GM12878 (cell line): ENCODE results near the gene MRPL50. TPM values are rescaled to one million over a fixed set of nuclear protein-coding genes. Genes with fewer than 3 reads are reported as not detected.

Experiments
- ATAC-seq: fragments of 200-7000 bp; cut with Tn5 transposase; 3 replicates; pipeline ENCODE4 v1.9.1; 2020; ENCODE audit warnings: mild to moderate bottlenecking, moderate library complexity
- BruUV-seq: library from RNA; stranded (reverse); fragments of 400-500 nt; replicated peaks from 2 replicates; lab custom pipeline; 2021; lab: Mats Ljungman, UMichigan
- CTCF ChIA-PET: fragments of 300-600 bp; sonication (Branson Sonifier 250); formaldehyde crosslinking; extraction: SDS; loops from one replicate; lab custom pipeline; 2021; ENCODE audit warnings: inconsistent platforms; lab: Yijun Ruan, JAX
- POLR2A ChIA-PET: fragments of 350-600 bp; formaldehyde crosslinking; extraction: SDS; loops from one replicate; lab custom pipeline; 2021; ENCODE audit warnings: inconsistent platforms; lab: Charles Lee
- RAD21 ChIA-PET: fragments of 300-600 bp; sonication (Branson Sonifier 250); formaldehyde crosslinking; loops from one replicate; lab custom pipeline; 2023; ENCODE audit warnings: antibody characterized with exemption; ENCODE audit not compliant: unreplicated experiment; lab: Charles Lee
- SMC1A ChIA-PET: fragments of 300-600 bp; sonication (Branson Sonifier 250); formaldehyde crosslinking; loops from one replicate; lab custom pipeline; 2023; ENCODE audit not compliant: unreplicated experiment, uncharacterized antibody; lab: Charles Lee
- DNase-seq: peaks from one replicate; pipeline ENCODE4 v3.0.0-alpha.2; 2011; ENCODE audit warnings: low read depth, low spot score
- FAIRE-seq: peaks from 3 replicates; lab custom pipeline; 2011; peaks lifted over from hg19 to GRCh38; lab: Jason Lieb, UNC
- H2AFZ ChIP-seq: 2 replicates; pipeline ENCODE4 v1.6.0; 2011; ENCODE audit warnings: low read depth, low read length, control low read depth; ENCODE audit not compliant: control insufficient read depth
- H3K27ac ChIP-seq: 2 replicates; pipeline ENCODE4 v1.5.1; 2011; ENCODE audit warnings: control low read depth; ENCODE audit not compliant: control insufficient read depth, insufficient read depth
- H3K27me3 ChIP-seq, 2 experiments: replicated peaks in 1 of 2; 2 replicates each; pipeline versions ENCODE4 v1.6.0 to v1.6.1; 2011; ENCODE audit warnings: low read length in 1 of 2; ENCODE audit not compliant: control insufficient read depth in 2 of 2, insufficient read depth in 2 of 2
- H3K36me3 ChIP-seq, 2 experiments: 2 replicates each; pipeline ENCODE4 v1.5.1; 2011; ENCODE audit warnings: low read length in 1 of 2; ENCODE audit not compliant: control insufficient read depth in 2 of 2, insufficient read depth in 2 of 2
- H3K4me1 ChIP-seq: 2 replicates; pipeline ENCODE4 v1.6.1; 2011; ENCODE audit warnings: mild to moderate bottlenecking, low read length, moderate library complexity, mixed read lengths; ENCODE audit not compliant: control insufficient read depth, insufficient read depth
- H3K4me2 ChIP-seq: 2 replicates; pipeline ENCODE4 v1.6.0; 2011; ENCODE audit warnings: control low read depth; ENCODE audit not compliant: control insufficient read depth, insufficient read depth
- H3K4me3 ChIP-seq: fragments of 200-600 bp; sonication (generic); 2 replicates; pipeline ENCODE4 v1.5.1; 2016
- H3K79me2 ChIP-seq: 2 replicates; pipeline ENCODE4 v1.6.0; 2011; ENCODE audit warnings: low read length; ENCODE audit not compliant: control insufficient read depth, insufficient read depth
- H3K9ac ChIP-seq: 2 replicates; pipeline ENCODE4 v1.8.0; 2011; ENCODE audit warnings: low read length, control low read depth, mixed read lengths; ENCODE audit not compliant: control insufficient read depth, insufficient read depth
- H3K9me3 ChIP-seq: replicated peaks from 3 replicates; pipeline ENCODE4 v1.5.1; 2011; ENCODE audit warnings: mild to moderate bottlenecking, low read length; ENCODE audit not compliant: control insufficient read depth, insufficient read depth
- H4K20me1 ChIP-seq: 2 replicates; pipeline ENCODE4 v1.6.0; 2011; ENCODE audit not compliant: control insufficient read depth, insufficient read depth
- NR2C1 ChIP-seq: fragments of 450-650 bp; IDR thresholded peaks from 2 replicates; pipeline ENCODE4 v1.6.1; 2017; ENCODE audit warnings: antibody characterized with exemption, mild to moderate bottlenecking, moderate library complexity
- NR2F1 ChIP-seq: fragments of 450-650 bp; conservative IDR thresholded peaks from 2 replicates; pipeline ENCODE4 v1.6.1; 2017; ENCODE audit warnings: mild to moderate bottlenecking
- PML ChIP-seq: IDR thresholded peaks from 2 replicates; pipeline ENCODE4 v1.6.1; 2012; ENCODE audit warnings: low read length, inconsistent platforms
- TBL1XR1 ChIP-seq: IDR thresholded peaks from 2 replicates; pipeline ENCODE4 v1.6.1; 2012; ENCODE audit warnings: low read depth, low read length, improper control_type of control experiment
- YY1 ChIP-seq: IDR thresholded peaks from 2 replicates; pipeline ENCODE4 v1.6.1; 2011; ENCODE audit warnings: low read depth, mild to moderate bottlenecking, low read length
- WGBS: methylation state at CpG from one replicate; pipeline ENCODE4 v1.1.6; 2016; ENCODE audit warnings: low lambda C conversion rate; ENCODE audit not compliant: insufficient replicate concordance, insufficient coverage; ENCODE audit errors: missing lambda C conversion rate; 5-methylcytosine and 5-hydroxymethylcytosine counted together
- in situ Hi-C: fragments of 300-500 bp; cut with MboI; formaldehyde crosslinking; loops from 9 replicates; pipeline ENCODE4 v1.14.3; 2018; ENCODE audit warnings: mixed read lengths
- intact Hi-C: fragments of 100-400 bp; cut with micrococcal nuclease; formaldehyde crosslinking; loops from one replicate; pipeline ENCODE4 v1.14.2; 2022; ENCODE audit not compliant: unreplicated experiment
- polyA plus RNA-seq, 11 experiments: library from polyadenylated mRNA; depleted of rRNA in 4 of 11; unstranded in 6 of 11; stranded (reverse) in 5 of 11; fragments of >200 nt; fragmentation: Nextera tagmentation in 4 of 11; fragmentation: Illumina TruSeq in 1 of 11; extraction: Ambion mirVana in 4 of 11; extraction: Trizol in 1 of 11; gene quantifications; 1 replicate in 1 of 11; 2 replicates in 10 of 11; pipeline versions ENCODE4 v1.2.1 to v1.2.3, GENCODE V29; 2011 to 2016; ENCODE audit warnings: inconsistent platforms in 2 of 11, missing spikeins in 2 of 11, low read depth in 1 of 11
- total RNA-seq, 4 experiments: library from RNA; depleted of rRNA in 3 of 4; stranded (reverse); fragments of >200 nt in 3 of 4; fragmentation: Illumina TruSeq in 1 of 4; extraction: Trizol in 1 of 4; gene quantifications; 2 replicates each; pipeline versions ENCODE4 v1.2.1 to v1.2.3, GENCODE V29; 2013 to 2021
- TF ChIP-seq, protein P1 (sequence below): fragments of 450-650 bp; IDR thresholded peaks from 2 replicates; pipeline ENCODE4 v1.6.1; 2016; ENCODE audit warnings: mild to moderate bottlenecking, moderate library complexity, borderline replicate concordance

MRPL50 gene
- total and polyA plus RNA-seq, 10 of the 15 experiments (the other 5 are each of a cell fraction or from before 2014, with no cell fraction given) = 12.8 to 79.4 (median 27.9) TPM

DNA sequence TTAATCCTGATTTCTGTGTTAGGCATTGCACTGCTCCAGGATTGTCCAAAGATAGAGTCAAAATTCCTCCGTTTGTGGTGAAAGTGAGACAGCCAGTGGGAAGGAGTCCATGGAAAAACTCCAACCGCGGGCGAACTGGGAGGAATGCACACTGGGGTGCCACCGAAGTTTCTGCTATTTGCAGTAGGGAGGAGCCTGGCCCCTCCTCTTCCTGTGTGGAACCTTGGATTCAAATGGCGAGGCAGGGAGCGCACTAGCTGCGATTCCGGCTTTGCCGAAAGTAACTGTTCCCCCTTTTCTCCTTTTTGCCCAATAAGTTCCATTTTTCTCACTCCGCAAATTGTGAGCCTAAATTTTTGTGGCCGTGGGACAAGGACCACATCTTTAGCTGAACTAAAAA is 22.9 kb downstream of the MRPL50 start:
- Histone ChIP-seq H3K9me3 (no peaks in the 10 kb centered on the region), H3K9ac (no peak overlapping the region)
- no peak for DNase-seq
- POLR2A ChIA-PET = no interaction called here
- TF ChIP-seq TBL1XR1 (no peak), NR2F1 (no peak), YY1 (no peak), NR2C1 (no peak), PML (no peak)
- TF ChIP-seq, protein P1, sequence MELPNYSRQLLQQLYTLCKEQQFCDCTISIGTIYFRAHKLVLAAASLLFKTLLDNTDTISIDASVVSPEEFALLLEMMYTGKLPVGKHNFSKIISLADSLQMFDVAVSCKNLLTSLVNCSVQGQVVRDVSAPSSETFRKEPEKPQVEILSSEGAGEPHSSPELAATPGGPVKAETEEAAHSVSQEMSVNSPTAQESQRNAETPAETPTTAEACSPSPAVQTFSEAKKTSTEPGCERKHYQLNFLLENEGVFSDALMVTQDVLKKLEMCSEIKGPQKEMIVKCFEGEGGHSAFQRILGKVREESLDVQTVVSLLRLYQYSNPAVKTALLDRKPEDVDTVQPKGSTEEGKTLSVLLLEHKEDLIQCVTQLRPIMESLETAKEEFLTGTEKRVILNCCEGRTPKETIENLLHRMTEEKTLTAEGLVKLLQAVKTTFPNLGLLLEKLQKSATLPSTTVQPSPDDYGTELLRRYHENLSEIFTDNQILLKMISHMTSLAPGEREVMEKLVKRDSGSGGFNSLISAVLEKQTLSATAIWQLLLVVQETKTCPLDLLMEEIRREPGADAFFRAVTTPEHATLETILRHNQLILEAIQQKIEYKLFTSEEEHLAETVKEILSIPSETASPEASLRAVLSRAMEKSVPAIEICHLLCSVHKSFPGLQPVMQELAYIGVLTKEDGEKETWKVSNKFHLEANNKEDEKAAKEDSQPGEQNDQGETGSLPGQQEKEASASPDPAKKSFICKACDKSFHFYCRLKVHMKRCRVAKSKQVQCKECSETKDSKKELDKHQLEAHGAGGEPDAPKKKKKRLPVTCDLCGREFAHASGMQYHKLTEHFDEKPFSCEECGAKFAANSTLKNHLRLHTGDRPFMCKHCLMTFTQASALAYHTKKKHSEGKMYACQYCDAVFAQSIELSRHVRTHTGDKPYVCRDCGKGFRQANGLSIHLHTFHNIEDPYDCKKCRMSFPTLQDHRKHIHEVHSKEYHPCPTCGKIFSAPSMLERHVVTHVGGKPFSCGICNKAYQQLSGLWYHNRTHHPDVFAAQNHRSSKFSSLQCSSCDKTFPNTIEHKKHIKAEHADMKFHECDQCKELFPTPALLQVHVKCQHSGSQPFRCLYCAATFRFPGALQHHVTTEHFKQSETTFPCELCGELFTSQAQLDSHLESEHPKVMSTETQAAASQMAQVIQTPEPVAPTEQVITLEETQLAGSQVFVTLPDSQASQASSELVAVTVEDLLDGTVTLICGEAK = no peak
- TF ChIP-seq, all 136 proteins: peak for 0
- Histone ChIP-seq H3K27me3 (no peaks in the 10 kb centered on the region), H2AFZ (no peak overlapping the region), H3K4me2 (no peak overlapping the region), H4K20me1 (no peaks in the 10 kb centered on the region), H3K27ac (no peak overlapping the region), H3K4me3 (no peak overlapping the region), H3K79me2 (no peaks in the 10 kb centered on the region), H3K36me3 (no peaks in the 10 kb centered on the region), H3K4me1 (no peaks in the 10 kb centered on the region)
- in situ Hi-C loops (no loop called here), intact Hi-C loops (no loop called here)
- no peak for FAIRE-seq
- BruUV-seq = no TSS peak
- WGBS = 80% methylated on average over 12 of the region's 12 CpGs
- ChIA-PET RAD21 (no interaction called here), SMC1A (no interaction called here), CTCF (no interaction called here)
- ATAC-seq = no peak
